Measurements from ENCODE around the gene SLC47A1.
"Not testable (repeated sequence)": the region's sequence is repeated elsewhere in the genome, so short reads cannot be mapped to it uniquely, and the experiment has no call there.

Gene SLC47A1

GRCh38 chr17:19533718-19534561 is at the start of gene SLC47A1:
Gene SLC47A1, plus strand, starts transcription at chr17:19533854. Its CDS starts 86 bp downstream, at chr17:19533940.
- no peak for DNase-seq

- no peak for DNase-seq
Measured at GRCh38 chr17:19485800-19486340, 47.8 kb upstream of the SLC47A1 start.

- no peak for DNase-seq
Measured at GRCh38 chr17:19486351-19487023, 47.2 kb upstream of the SLC47A1 start.

- DNase-seq, result no peak
Measured at GRCh38 chr17:19487024-19487600, 46.5 kb upstream of the SLC47A1 start.

- DNase-seq, result no peak
Measured at GRCh38 chr17:19492141-19492540, 41.5 kb upstream of the SLC47A1 start.

- no peak for DNase-seq
Measured at GRCh38 chr17:19494961-19495806, 38.5 kb upstream of the SLC47A1 start.

- DNase-seq, result no peak
Measured at GRCh38 chr17:19495828-19496528, 37.7 kb upstream of the SLC47A1 start.

GRCh38 chr17:19497624-19498023 is 36.0 kb upstream of the SLC47A1 start:
- DNase-seq, result no peak

GRCh38 chr17:19501219-19501618 is 32.4 kb upstream of the SLC47A1 start:
- no peak for DNase-seq

GRCh38 chr17:19502517-19502916 is 31.1 kb upstream of the SLC47A1 start:
- DNase-seq, result no peak

- DNase-seq, result not testable (repeated sequence)
Measured at GRCh38 chr17:19505561-19505960, 28.1 kb upstream of the SLC47A1 start.

GRCh38 chr17:19507775-19508576 is 25.7 kb upstream of the SLC47A1 start:
- DNase-seq, result peak; percentile 70

- no peak for DNase-seq
Measured at GRCh38 chr17:19508577-19508867, 25.1 kb upstream of the SLC47A1 start.

GRCh38 chr17:19509281-19509852 is 24.3 kb upstream of the SLC47A1 start:
- DNase-seq, result not testable (repeated sequence)

GRCh38 chr17:19510903-19511302 is 22.8 kb upstream of the SLC47A1 start:
- no peak for DNase-seq

- DNase-seq, result peak; percentile 80
Measured at GRCh38 chr17:19513897-19514488, 19.7 kb upstream of the SLC47A1 start.

- no peak for DNase-seq
Measured at GRCh38 chr17:19517699-19518098, 16.0 kb upstream of the SLC47A1 start.

GRCh38 chr17:19519388-19520291 is 14.0 kb upstream of the SLC47A1 start:
- peak; percentile 88 for DNase-seq

- DNase-seq, result no peak
Measured at GRCh38 chr17:19520641-19521040, 13.0 kb upstream of the SLC47A1 start.
